ENCODE data around the gene DLX1.
A peak's percentile ranks its signal among the peaks of the same experiment; 100 is the strongest.

Gene DLX1

DNA sequence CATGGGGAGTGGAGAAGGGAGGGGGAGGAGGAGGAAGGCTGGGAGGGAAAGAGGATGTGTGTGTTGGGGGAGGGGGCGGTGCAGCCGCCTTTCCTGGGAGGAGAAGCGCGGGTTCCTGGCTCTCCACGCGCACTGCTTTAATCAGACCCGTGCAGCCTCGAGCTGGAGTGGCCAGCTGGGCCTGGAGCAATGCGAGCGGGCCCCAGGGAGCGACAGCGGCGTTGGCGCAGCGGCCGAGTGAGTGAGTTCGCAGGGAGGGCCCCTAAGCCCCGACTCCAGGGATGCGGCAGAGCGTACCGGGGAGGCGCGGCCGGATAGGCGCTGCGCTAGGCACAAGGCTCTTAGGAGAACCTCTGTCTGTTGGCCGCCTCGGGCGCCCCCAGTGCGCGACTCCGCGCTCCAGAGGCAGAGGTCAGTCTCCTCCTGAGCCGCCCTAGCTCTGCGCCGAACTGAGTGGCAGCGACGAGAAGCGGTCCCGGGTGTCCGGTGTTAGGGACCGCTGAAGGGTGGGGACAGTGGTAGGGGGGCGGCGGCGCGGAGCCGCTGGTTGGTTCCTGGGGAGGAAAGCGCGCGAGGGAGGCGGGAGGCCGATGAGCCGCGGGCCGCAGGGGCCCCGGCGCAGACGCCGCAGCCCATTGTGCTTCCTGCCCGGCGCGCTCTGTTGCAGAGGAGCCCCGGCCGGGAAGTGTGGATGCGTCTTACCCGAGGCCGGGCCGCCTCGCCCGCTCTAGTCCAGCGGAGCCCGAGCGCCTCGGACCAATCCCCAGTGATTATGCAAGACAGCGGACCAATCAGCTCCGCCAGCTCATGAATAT, 455 bp upstream of the DLX1 start (continued):
- 0 out of 2 replicates have a peak, but pooled peaks have one; percentile 4 for TF ChIP-seq ZSCAN23 (tag by site-specific recombination; IDR thresholded peaks at IDR 0.05)
- 0 out of 2 replicates have a peak, but pooled peaks have one; percentile 4 for TF ChIP-seq ZIC2 (tag by site-specific recombination; IDR thresholded peaks at IDR 0.05)
- TF ChIP-seq, protein P1, sequence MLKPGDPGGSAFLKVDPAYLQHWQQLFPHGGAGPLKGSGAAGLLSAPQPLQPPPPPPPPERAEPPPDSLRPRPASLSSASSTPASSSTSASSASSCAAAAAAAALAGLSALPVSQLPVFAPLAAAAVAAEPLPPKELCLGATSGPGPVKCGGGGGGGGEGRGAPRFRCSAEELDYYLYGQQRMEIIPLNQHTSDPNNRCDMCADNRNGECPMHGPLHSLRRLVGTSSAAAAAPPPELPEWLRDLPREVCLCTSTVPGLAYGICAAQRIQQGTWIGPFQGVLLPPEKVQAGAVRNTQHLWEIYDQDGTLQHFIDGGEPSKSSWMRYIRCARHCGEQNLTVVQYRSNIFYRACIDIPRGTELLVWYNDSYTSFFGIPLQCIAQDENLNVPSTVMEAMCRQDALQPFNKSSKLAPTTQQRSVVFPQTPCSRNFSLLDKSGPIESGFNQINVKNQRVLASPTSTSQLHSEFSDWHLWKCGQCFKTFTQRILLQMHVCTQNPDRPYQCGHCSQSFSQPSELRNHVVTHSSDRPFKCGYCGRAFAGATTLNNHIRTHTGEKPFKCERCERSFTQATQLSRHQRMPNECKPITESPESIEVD (tag by site-specific recombination; IDR thresholded peaks at IDR 0.05), result no peak
- peak; percentile 63 for TF ChIP-seq KLF16 (tag by site-specific recombination; IDR thresholded peaks at IDR 0.05)
- TF ChIP-seq ZNF350 (tag by site-specific recombination; IDR thresholded peaks at IDR 0.05), result no peak
- TF ChIP-seq ZNF701 (tag by site-specific recombination; IDR thresholded peaks at IDR 0.05), result no peak
- TF ChIP-seq, protein P2, sequence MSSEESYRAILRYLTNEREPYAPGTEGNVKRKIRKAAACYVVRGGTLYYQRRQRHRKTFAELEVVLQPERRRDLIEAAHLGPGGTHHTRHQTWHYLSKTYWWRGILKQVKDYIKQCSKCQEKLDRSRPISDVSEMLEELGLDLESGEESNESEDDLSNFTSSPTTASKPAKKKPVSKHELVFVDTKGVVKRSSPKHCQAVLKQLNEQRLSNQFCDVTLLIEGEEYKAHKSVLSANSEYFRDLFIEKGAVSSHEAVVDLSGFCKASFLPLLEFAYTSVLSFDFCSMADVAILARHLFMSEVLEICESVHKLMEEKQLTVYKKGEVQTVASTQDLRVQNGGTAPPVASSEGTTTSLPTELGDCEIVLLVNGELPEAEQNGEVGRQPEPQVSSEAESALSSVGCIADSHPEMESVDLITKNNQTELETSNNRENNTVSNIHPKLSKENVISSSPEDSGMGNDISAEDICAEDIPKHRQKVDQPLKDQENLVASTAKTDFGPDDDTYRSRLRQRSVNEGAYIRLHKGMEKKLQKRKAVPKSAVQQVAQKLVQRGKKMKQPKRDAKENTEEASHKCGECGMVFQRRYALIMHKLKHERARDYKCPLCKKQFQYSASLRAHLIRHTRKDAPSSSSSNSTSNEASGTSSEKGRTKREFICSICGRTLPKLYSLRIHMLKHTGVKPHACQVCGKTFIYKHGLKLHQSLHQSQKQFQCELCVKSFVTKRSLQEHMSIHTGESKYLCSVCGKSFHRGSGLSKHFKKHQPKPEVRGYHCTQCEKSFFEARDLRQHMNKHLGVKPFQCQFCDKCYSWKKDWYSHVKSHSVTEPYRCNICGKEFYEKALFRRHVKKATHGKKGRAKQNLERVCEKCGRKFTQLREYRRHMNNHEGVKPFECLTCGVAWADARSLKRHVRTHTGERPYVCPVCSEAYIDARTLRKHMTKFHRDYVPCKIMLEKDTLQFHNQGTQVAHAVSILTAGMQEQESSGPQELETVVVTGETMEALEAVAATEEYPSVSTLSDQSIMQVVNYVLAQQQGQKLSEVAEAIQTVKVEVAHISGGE (tag by site-specific recombination; conservative IDR thresholded peaks at IDR 0.05; ENCODE audit: low read depth), result peak; percentile 34
- TF ChIP-seq, protein P3, sequence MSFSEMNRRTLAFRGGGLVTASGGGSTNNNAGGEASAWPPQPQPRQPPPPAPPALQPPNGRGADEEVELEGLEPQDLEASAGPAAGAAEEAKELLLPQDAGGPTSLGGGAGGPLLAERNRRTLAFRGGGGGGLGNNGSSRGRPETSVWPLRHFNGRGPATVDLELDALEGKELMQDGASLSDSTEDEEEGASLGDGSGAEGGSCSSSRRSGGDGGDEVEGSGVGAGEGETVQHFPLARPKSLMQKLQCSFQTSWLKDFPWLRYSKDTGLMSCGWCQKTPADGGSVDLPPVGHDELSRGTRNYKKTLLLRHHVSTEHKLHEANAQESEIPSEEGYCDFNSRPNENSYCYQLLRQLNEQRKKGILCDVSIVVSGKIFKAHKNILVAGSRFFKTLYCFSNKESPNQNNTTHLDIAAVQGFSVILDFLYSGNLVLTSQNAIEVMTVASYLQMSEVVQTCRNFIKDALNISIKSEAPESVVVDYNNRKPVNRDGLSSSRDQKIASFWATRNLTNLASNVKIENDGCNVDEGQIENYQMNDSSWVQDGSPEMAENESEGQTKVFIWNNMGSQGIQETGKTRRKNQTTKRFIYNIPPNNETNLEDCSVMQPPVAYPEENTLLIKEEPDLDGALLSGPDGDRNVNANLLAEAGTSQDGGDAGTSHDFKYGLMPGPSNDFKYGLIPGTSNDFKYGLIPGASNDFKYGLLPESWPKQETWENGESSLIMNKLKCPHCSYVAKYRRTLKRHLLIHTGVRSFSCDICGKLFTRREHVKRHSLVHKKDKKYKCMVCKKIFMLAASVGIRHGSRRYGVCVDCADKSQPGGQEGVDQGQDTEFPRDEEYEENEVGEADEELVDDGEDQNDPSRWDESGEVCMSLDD (tag by site-specific recombination; IDR thresholded peaks at IDR 0.05), result 0 out of 2 replicates have a peak, but pooled peaks have one; percentile 25
- 0 out of 2 replicates have a peak, but pooled peaks have one; percentile 39 for TF ChIP-seq EGR2 (tag by site-specific recombination; IDR thresholded peaks at IDR 0.05; ENCODE audit: low read depth)
- 0 out of 2 replicates have a peak, but pooled peaks have one; percentile 19 for TF ChIP-seq ZNF660 (tag by site-specific recombination; IDR thresholded peaks at IDR 0.05)
- peak; percentile 71; the same call in 1 of the 2 replicates for TF ChIP-seq ZNF600 (tag by site-specific recombination; IDR thresholded peaks at IDR 0.05)
- TF ChIP-seq ZNF174 (tag by site-specific recombination; IDR thresholded peaks at IDR 0.05), result no peak
- no peak for TF ChIP-seq ZNF768 (tag by site-specific recombination; IDR thresholded peaks at IDR 0.05)
- TF ChIP-seq ZNF501 (tag by site-specific recombination; IDR thresholded peaks at IDR 0.05), result peak; percentile 90
- TF ChIP-seq ZFP69B (tag by site-specific recombination; IDR thresholded peaks at IDR 0.05), result peak; percentile 30; the same call in 1 of the 2 replicates
- TF ChIP-seq IKZF3 (tag by site-specific recombination; IDR thresholded peaks at IDR 0.05), result peak; percentile 86
- TF ChIP-seq ZBTB48 (tag by site-specific recombination; IDR thresholded peaks at IDR 0.05), result peak; percentile 98
- TF ChIP-seq, protein P4, sequence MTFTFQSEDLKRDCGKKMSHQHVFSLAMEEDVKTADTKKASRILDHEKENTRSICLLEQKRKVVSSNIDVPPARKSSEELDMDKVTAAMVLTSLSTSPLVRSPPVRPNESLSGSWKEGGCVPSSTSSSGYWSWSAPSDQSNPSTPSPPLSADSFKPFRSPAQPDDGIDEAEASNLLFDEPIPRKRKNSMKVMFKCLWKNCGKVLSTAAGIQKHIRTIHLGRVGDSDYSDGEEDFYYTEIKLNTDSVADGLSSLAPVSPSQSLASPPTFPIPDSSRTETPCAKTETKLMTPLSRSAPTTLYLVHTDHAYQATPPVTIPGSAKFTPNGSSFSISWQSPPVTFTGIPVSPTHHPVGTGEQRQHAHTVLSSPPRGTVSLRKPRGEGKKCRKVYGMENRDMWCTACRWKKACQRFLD (tag by site-specific recombination; IDR thresholded peaks at IDR 0.05), result no peak
- TF ChIP-seq, protein P5, sequence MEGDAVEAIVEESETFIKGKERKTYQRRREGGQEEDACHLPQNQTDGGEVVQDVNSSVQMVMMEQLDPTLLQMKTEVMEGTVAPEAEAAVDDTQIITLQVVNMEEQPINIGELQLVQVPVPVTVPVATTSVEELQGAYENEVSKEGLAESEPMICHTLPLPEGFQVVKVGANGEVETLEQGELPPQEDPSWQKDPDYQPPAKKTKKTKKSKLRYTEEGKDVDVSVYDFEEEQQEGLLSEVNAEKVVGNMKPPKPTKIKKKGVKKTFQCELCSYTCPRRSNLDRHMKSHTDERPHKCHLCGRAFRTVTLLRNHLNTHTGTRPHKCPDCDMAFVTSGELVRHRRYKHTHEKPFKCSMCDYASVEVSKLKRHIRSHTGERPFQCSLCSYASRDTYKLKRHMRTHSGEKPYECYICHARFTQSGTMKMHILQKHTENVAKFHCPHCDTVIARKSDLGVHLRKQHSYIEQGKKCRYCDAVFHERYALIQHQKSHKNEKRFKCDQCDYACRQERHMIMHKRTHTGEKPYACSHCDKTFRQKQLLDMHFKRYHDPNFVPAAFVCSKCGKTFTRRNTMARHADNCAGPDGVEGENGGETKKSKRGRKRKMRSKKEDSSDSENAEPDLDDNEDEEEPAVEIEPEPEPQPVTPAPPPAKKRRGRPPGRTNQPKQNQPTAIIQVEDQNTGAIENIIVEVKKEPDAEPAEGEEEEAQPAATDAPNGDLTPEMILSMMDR (tag by site-specific recombination; IDR thresholded peaks at IDR 0.05), result peak; percentile 81
- TF ChIP-seq PRDM1 (tag by site-specific recombination; IDR thresholded peaks at IDR 0.05), result no peak
- peak; percentile 74 for TF ChIP-seq SP7 (tag by site-specific recombination; IDR thresholded peaks at IDR 0.05)
- TF ChIP-seq ZNF24 (tag by site-specific recombination; IDR thresholded peaks at IDR 0.05), result 0 out of 2 replicates have a peak, but pooled peaks have one; percentile 8
- peak; percentile 36; the same call in 1 of the 2 replicates for TF ChIP-seq MZF1 (tag by site-specific recombination; IDR thresholded peaks at IDR 0.05; ENCODE audit: borderline replicate concordance)
- TF ChIP-seq ZNF394 (tag by site-specific recombination; IDR thresholded peaks at IDR 0.05; ENCODE audit: borderline replicate concordance), result peak; percentile 75; the same call in 1 of the 2 replicates
- TF ChIP-seq FEZF1 (tag by site-specific recombination; IDR thresholded peaks at IDR 0.05), result peak; percentile 36
- TF ChIP-seq SP3 (tag by site-specific recombination; IDR thresholded peaks at IDR 0.05), result peak; percentile 74
- TF ChIP-seq ZNF391 (tag by site-specific recombination; IDR thresholded peaks at IDR 0.05; ENCODE audit: borderline replicate concordance, low read depth), result peak; percentile 36; the same call in 1 of the 2 replicates
- 0 out of 2 replicates have a peak, but pooled peaks have one; percentile 13 for TF ChIP-seq YY1 (tag by site-specific recombination; IDR thresholded peaks at IDR 0.05)
